CD14-positive monocyte (primary cell): ENCODE data around the gene ARL15. TPM values are rescaled to one million over a fixed set of nuclear protein-coding genes. Genes with fewer than 3 reads are reported as not detected.

Source experiments
- DNase-seq, 3 donors: peaks; one replicate each; pipeline ENCODE4 v3.0.0-alpha.2; 2011 to 2022
- H2AFZ ChIP-seq: 2 replicates; pipeline ENCODE4 v1.6.0; 2012; ENCODE audit warnings: mild to moderate bottlenecking, low read depth, low read length, inconsistent platforms; ENCODE audit not compliant: insufficient read depth, poor library complexity, severe bottlenecking
- H3K27ac ChIP-seq, 2 donors: 1 replicate in 1 of 2; 2 replicates in 1 of 2; pipeline ENCODE4 v1.5.1; 2012 to 2013; ENCODE audit warnings: low read length in 2 of 2, control low read depth in 1 of 2, inconsistent platforms in 1 of 2, low read depth in 1 of 2, mild to moderate bottlenecking in 1 of 2
- H3K27me3 ChIP-seq, 2 donors: one replicate each; pipeline versions ENCODE4 v1.6.0 to v1.6.1; 2011 to 2013; ENCODE audit warnings: low read length in 2 of 2; ENCODE audit not compliant: control insufficient read depth in 2 of 2, insufficient read depth in 2 of 2
- H3K36me3 ChIP-seq, 2 donors: replicated peaks in 1 of 2; 1 replicate in 1 of 2; 2 replicates in 1 of 2; pipeline versions ENCODE4 v1.5.1 to v1.6.1; 2012 to 2013; ENCODE audit warnings: low read length in 2 of 2, control low read depth in 1 of 2, inconsistent platforms in 1 of 2, mild to moderate bottlenecking in 1 of 2; ENCODE audit not compliant: insufficient read depth in 2 of 2, control insufficient read depth in 1 of 2
- H3K4me1 ChIP-seq, 2 donors: 1 replicate in 1 of 2; 2 replicates in 1 of 2; pipeline versions ENCODE4 v1.5.1 to v1.6.1; 2012 to 2013; ENCODE audit warnings: low read length in 2 of 2, control low read depth in 1 of 2, inconsistent platforms in 1 of 2, mild to moderate bottlenecking in 1 of 2, moderate library complexity in 1 of 2; ENCODE audit not compliant: insufficient read depth in 2 of 2, control insufficient read depth in 1 of 2
- H3K4me2 ChIP-seq: replicated peaks from 2 replicates; pipeline ENCODE3; 2012; ENCODE audit warnings: low read length, moderate library complexity, mild to moderate bottlenecking; ENCODE audit not compliant: poor library complexity, severe bottlenecking; ENCODE audit errors: extremely low read depth
- H3K4me3 ChIP-seq, 3 experiments: fragments of 200-600 bp in 1 of 3; sonication (generic) in 1 of 3; replicated peaks in 1 of 3; 1 replicate in 2 of 3; 2 replicates in 1 of 3; pipeline ENCODE4 v1.5.1; 2011 to 2013; ENCODE audit warnings: low read length in 3 of 3, mild to moderate bottlenecking in 3 of 3, control low read depth in 2 of 3, low read depth in 2 of 3, inconsistent platforms in 1 of 3, moderate library complexity in 1 of 3
- H3K79me2 ChIP-seq: 2 replicates; pipeline ENCODE4 v1.6.0; 2012; ENCODE audit warnings: mild to moderate bottlenecking, control low read depth, inconsistent platforms, low read length, moderate library complexity; ENCODE audit not compliant: insufficient read depth
- H3K9ac ChIP-seq: 2 replicates; pipeline ENCODE4 v1.6.0; 2017; ENCODE audit warnings: low read length, mild to moderate bottlenecking; ENCODE audit not compliant: insufficient read depth, poor library complexity, severe bottlenecking
- H3K9me3 ChIP-seq, 2 donors: replicated peaks in 1 of 2; 1 replicate in 1 of 2; 2 replicates in 1 of 2; pipeline versions ENCODE4 v1.5.1 to v1.6.1; 2012 to 2013; ENCODE audit warnings: low read length in 2 of 2, control low read depth in 1 of 2; ENCODE audit not compliant: control insufficient read depth in 1 of 2, insufficient read depth in 1 of 2
- H4K20me1 ChIP-seq: 2 replicates; pipeline ENCODE4 v1.6.0; 2012; ENCODE audit warnings: mild to moderate bottlenecking, low read length, control low read depth, moderate library complexity; ENCODE audit not compliant: insufficient read depth
- H3K27ac Mint-ChIP-seq, 7 donors: one replicate each; pipeline ENCODE4 v1.8.0; 2020; ENCODE audit warnings: mild to moderate bottlenecking in 7 of 7, mixed read lengths in 7 of 7, moderate library complexity in 6 of 7, inconsistent platforms in 2 of 7
- H3K27me3 Mint-ChIP-seq, 3 donors: one replicate each; pipeline ENCODE4 v1.8.0; 2021 to 2022; ENCODE audit warnings: low read depth in 3 of 3, mild to moderate bottlenecking in 3 of 3, mixed read lengths in 3 of 3, moderate library complexity in 3 of 3, inconsistent platforms in 1 of 3
- H3K36me3 Mint-ChIP-seq, 2 donors: one replicate each; pipeline ENCODE4 v1.8.0; 2020; ENCODE audit warnings: mixed read lengths in 2 of 2, inconsistent platforms in 1 of 2, mild to moderate bottlenecking in 1 of 2
- H3K4me1 Mint-ChIP-seq: one replicate; pipeline ENCODE4 v1.8.0; 2020; ENCODE audit warnings: mild to moderate bottlenecking, mixed read lengths
- H3K4me3 Mint-ChIP-seq, 2 donors: one replicate each; pipeline ENCODE4 v1.8.0; 2020; ENCODE audit warnings: mild to moderate bottlenecking in 2 of 2, mixed read lengths in 2 of 2, moderate library complexity in 1 of 2
- H3K9me3 Mint-ChIP-seq, 7 donors: one replicate each; pipeline ENCODE4 v1.8.0; 2020 to 2022; ENCODE audit warnings: mixed read lengths in 7 of 7, mild to moderate bottlenecking in 6 of 7, moderate library complexity in 6 of 7, inconsistent platforms in 2 of 7
- CTCF ChIP-seq: fragments of 200-600 bp; IDR thresholded peaks from one replicate; pipeline ENCODE4 v1.8.0; 2022; ENCODE audit warnings: antibody characterized with exemption, mild to moderate bottlenecking
- WGBS: methylation state at CpG from one replicate; pipeline ENCODE4 v1.1.5; 2013; ENCODE audit warnings: missing lambda C conversion rate; ENCODE audit not compliant: insufficient coverage; 5-methylcytosine and 5-hydroxymethylcytosine counted together
- intact Hi-C, 2 donors: fragments of 100-400 bp; cut with micrococcal nuclease; formaldehyde crosslinking; loops; one replicate each; pipeline versions ENCODE4 v1.15.0 to v1.15.1; 2023
- polyA plus RNA-seq, 3 donors: library from polyadenylated mRNA; depleted of rRNA in 1 of 3; unstranded in 2 of 3; stranded (reverse) in 1 of 3; fragments of 300-500 nt in 2 of 3; fragments of >200 nt in 1 of 3; fragmentation: Illumina TruSeq in 2 of 3; gene quantifications; 1 replicate in 2 of 3; 2 replicates in 1 of 3; pipeline ENCODE4 v1.2.3, GENCODE V29; 2012 to 2021

The ARL15 gene
- polyA plus RNA-seq, 3 donors: 10.5 to 27.6 (median 18.0) TPM

DNA sequence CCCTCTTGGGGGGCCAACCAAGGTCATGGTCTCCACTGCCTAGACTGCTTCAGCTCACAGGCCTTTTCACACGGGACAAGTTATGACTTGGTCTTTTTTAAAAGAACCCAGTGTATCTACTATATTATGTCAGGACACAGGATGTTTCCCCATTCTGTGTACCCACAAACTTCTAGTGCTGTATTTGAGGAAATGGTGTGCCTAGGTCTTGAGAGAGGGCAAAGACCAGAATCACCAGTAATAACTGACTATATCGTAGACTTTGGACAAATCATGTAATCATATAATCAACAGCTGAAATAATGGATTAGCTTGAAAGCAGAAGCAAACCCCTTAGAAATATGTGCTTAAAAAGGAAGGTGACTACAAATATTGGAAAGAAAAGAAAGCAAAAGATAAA, 133.3 kb downstream of the ARL15 start:
- H3K9me3 Mint-ChIP-seq: peaks cover 0 to 4% (median 1%) of the 10 kb centered on the region in 7 donors
- Histone ChIP-seq H3K27me3 (no peaks in the 10 kb centered on the region), H3K4me1 (no peaks in the 10 kb centered on the region), H3K36me3 (no peaks in the 10 kb centered on the region), H3K4me3 (no peak overlapping the region), H3K79me2 (no peaks in the 10 kb centered on the region), H3K4me2 (no peak overlapping the region), H4K20me1 (peaks cover 30% of the 10 kb centered on the region), H3K27ac (no peak overlapping the region), H3K9ac (no peak overlapping the region), H2AFZ (no peak overlapping the region), H3K9me3 (no peaks in the 10 kb centered on the region)
- H3K4me1 Mint-ChIP-seq: peaks cover 18% of the 10 kb centered on the region
- TF ChIP-seq CTCF: no peak
- no peak overlapping the region for H3K27ac Mint-ChIP-seq
- H3K36me3 Mint-ChIP-seq: no peaks in the 10 kb centered on the region
- no CpG with 5 or more reads among the region's 2 CpGs for WGBS
- peak in 2 of 3 donors; percentile 4 to 5 for DNase-seq
- intact Hi-C loops: no loop called here
- no peak overlapping the region for H3K4me3 Mint-ChIP-seq
- no peaks in the 10 kb centered on the region for H3K27me3 Mint-ChIP-seq

DNA sequence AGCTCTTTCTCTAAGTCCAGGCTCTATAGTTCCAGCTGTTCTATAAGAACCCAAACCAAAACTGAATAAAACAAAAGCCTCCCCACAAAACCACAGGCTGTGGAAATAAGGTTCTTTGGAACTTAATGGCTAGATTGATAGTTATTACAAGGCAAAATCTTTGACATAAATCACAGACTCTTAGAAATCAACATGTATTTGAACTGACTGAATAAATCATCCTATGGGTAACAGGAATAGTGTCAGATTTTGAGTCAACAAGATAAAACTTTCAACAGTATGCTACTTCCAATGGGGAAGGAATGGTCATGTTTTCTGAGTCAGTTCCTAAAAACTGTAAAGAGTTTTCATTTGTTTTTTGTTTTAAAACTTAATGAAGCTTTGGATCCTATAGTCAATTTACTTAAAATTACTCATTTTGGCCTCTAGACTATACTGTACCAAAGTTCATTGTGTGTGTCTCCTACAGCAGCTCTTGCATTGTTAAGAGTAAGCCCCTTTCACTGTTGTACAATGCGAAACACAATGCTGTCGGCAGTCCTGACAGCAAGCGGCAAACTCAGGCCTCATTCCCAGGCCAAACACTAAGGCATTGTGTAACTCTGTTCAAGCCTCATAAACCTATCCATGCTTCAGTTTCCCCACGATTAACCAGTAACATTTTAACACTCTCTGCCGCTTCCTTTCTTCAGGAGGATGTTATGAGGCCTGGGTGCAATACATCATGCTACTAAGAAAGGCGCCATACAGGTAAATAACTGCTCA, 134.1 kb downstream of the ARL15 start:
- H3K27ac ChIP-seq: no peak overlapping the region
- intact Hi-C loops: no loop called here
- no peak for TF ChIP-seq CTCF
- Mint-ChIP-seq H3K9me3 (peaks cover 0 to 4% (median 1%) of the 10 kb centered on the region in 7 donors), H3K27me3 (no peaks in the 10 kb centered on the region), H3K36me3 (no peaks in the 10 kb centered on the region), H3K27ac (peak overlapping the region in 1 of 7 donors; percentile 52), H3K4me1 (peaks cover 18% of the 10 kb centered on the region), H3K4me3 (no peak overlapping the region)
- no peak overlapping the region for H3K4me2 ChIP-seq
- no peaks in the 10 kb centered on the region for H3K79me2 ChIP-seq
- no peak overlapping the region for H2AFZ ChIP-seq
- DNase-seq: no peak
- no peaks in the 10 kb centered on the region for H3K9me3 ChIP-seq
- 93% methylated on average over 4 of the region's 6 CpGs for WGBS
- H4K20me1 ChIP-seq: peaks cover 30% of the 10 kb centered on the region
- H3K27me3 ChIP-seq: no peaks in the 10 kb centered on the region
- H3K36me3 ChIP-seq: peaks cover 0 to under 1% of the 10 kb centered on the region in 2 donors
- no peaks in the 10 kb centered on the region for H3K4me1 ChIP-seq
- no peak overlapping the region for H3K9ac ChIP-seq
- no peak overlapping the region for H3K4me3 ChIP-seq
